ENCODE results near the gene PCDHGA1.
"Not testable (repeated sequence)": the region's sequence is repeated elsewhere in the genome, so short reads cannot be mapped to it uniquely, and the experiment has no call there.

GRCh38 chr5:141397756-141398551, 67.6 kb downstream of the PCDHGA1 start, which contains the start of gene PCDHGB5:
- TF ChIP-seq, protein P1, sequence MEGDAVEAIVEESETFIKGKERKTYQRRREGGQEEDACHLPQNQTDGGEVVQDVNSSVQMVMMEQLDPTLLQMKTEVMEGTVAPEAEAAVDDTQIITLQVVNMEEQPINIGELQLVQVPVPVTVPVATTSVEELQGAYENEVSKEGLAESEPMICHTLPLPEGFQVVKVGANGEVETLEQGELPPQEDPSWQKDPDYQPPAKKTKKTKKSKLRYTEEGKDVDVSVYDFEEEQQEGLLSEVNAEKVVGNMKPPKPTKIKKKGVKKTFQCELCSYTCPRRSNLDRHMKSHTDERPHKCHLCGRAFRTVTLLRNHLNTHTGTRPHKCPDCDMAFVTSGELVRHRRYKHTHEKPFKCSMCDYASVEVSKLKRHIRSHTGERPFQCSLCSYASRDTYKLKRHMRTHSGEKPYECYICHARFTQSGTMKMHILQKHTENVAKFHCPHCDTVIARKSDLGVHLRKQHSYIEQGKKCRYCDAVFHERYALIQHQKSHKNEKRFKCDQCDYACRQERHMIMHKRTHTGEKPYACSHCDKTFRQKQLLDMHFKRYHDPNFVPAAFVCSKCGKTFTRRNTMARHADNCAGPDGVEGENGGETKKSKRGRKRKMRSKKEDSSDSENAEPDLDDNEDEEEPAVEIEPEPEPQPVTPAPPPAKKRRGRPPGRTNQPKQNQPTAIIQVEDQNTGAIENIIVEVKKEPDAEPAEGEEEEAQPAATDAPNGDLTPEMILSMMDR (IDR thresholded peaks at IDR 0.05) = peak; percentile 44
- not testable (repeated sequence) for TF ChIP-seq MYC (IDR thresholded peaks at IDR 0.05; ENCODE audit: borderline replicate concordance, low read length); CHD2 (IDR thresholded peaks at IDR 0.05; ENCODE audit: low read length, partially characterized antibody); EP300 (IDR thresholded peaks at IDR 0.05); POLR2A (IDR thresholded peaks at IDR 0.05; ENCODE audit: low read length)
- TF ChIP-seq, protein P2, sequence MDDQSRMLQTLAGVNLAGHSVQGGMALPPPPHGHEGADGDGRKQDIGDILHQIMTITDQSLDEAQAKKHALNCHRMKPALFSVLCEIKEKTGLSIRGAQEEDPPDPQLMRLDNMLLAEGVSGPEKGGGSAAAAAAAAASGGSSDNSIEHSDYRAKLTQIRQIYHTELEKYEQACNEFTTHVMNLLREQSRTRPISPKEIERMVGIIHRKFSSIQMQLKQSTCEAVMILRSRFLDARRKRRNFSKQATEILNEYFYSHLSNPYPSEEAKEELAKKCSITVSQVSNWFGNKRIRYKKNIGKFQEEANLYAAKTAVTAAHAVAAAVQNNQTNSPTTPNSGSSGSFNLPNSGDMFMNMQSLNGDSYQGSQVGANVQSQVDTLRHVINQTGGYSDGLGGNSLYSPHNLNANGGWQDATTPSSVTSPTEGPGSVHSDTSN (IDR thresholded peaks at IDR 0.05) = not testable (repeated sequence)
- TF ChIP-seq, protein P3, sequence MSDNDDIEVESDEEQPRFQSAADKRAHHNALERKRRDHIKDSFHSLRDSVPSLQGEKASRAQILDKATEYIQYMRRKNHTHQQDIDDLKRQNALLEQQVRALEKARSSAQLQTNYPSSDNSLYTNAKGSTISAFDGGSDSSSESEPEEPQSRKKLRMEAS (IDR thresholded peaks at IDR 0.05) = not testable (repeated sequence)
